HCT116 (cell line): Measurements from ENCODE around the gene DAGLB. TPM values are rescaled to one million over a fixed set of nuclear protein-coding genes. Genes with fewer than 3 reads are reported as not detected.

Source experiments
- ATAC-seq: fragments of 200-7000 bp; cut with Tn5 transposase; 2 replicates; pipeline ENCODE4 v1.9.1; 2020; ENCODE audit warnings: mild to moderate bottlenecking, moderate library complexity
- BruUV-seq: library from RNA; stranded (reverse); fragments of 400-500 nt; replicated peaks from 2 replicates; lab custom pipeline; 2021; lab: Mats Ljungman, UMichigan
- CTCF ChIA-PET: fragments of 300-600 bp; sonication (Branson Sonifier 250); formaldehyde crosslinking; loops from one replicate; lab custom pipeline; 2021; ENCODE audit warnings: antibody characterized with exemption; lab: Charles Lee
- POLR2A ChIA-PET: fragments of 300-600, 350-600 bp; sonication (Branson Sonifier 250); formaldehyde crosslinking; loops from one replicate; lab custom pipeline; 2021; ENCODE audit warnings: antibody characterized with exemption; lab: Charles Lee
- RAD21 ChIA-PET, 2 experiments: fragments of 300-600 bp; sonication (Branson Sonifier 250); formaldehyde crosslinking; loops; one replicate each; lab custom pipeline; 2023; ENCODE audit warnings: low total read pairs in 2 of 2; ENCODE audit not compliant: uncharacterized antibody in 2 of 2, unreplicated experiment in 2 of 2, low non-redundant PET in 1 of 2; lab: Charles Lee
- DNase-seq: peaks from one replicate; pipeline ENCODE4 v3.0.0-alpha.2; 2010; ENCODE audit warnings: low read depth, low spot score
- H2AFZ ChIP-seq: fragments of 200-600 bp; shearing (Covaris generic), sonication (generic); 2 replicates; pipeline ENCODE4 v1.6.1; 2017; ENCODE audit warnings: low read depth, mixed run types, mixed read lengths, antibody characterized with exemption, low read length; ENCODE audit not compliant: poor library complexity, severe bottlenecking
- H3K27ac ChIP-seq: 2 replicates; pipeline ENCODE4 v1.5.1; 2012; ENCODE audit warnings: low read depth, low read length
- H3K27me3 ChIP-seq: fragments of 200-600 bp; sonication (generic); 2 replicates; pipeline ENCODE4 v1.6.1; 2016; ENCODE audit warnings: mixed run types, low read length, mixed read lengths; ENCODE audit not compliant: insufficient read depth
- H3K36me3 ChIP-seq, 2 experiments: fragments of 200-500 bp in 1 of 2; fragments of 200-600 bp in 1 of 2; sonication (Bioruptor generic) in 1 of 2; sonication (generic) in 1 of 2; 2 replicates each; pipeline versions ENCODE4 v1.5.1 to v1.6.1; 2014 to 2016; ENCODE audit warnings: low read length in 2 of 2, inconsistent platforms in 1 of 2, mixed read lengths in 1 of 2, mixed run types in 1 of 2; ENCODE audit not compliant: insufficient read depth in 2 of 2, control insufficient read depth in 1 of 2
- H3K4me1 ChIP-seq, 2 experiments: fragments of 200-600 bp in 1 of 2; sonication (generic) in 1 of 2; 2 replicates each; pipeline versions ENCODE4 v1.5.1 to v1.6.1; 2012 to 2017; ENCODE audit warnings: low read length in 2 of 2, inconsistent platforms in 1 of 2, mild to moderate bottlenecking in 1 of 2, mixed read lengths in 1 of 2, mixed run types in 1 of 2, moderate library complexity in 1 of 2; ENCODE audit not compliant: insufficient read depth in 2 of 2, control insufficient read depth in 1 of 2
- H3K4me2 ChIP-seq: fragments of 200-600 bp; sonication (generic); 2 replicates; pipeline ENCODE4 v1.6.1; 2017; ENCODE audit warnings: mixed run types, low read length, mixed read lengths
- H3K4me3 ChIP-seq, 2 experiments: fragments of 200-600 bp in 1 of 2; sonication (generic) in 1 of 2; replicated peaks in 1 of 2; 2 replicates each; pipeline ENCODE4 v1.5.1; 2011 to 2016; ENCODE audit warnings: low read length in 2 of 2, control low read depth in 1 of 2, low read depth in 1 of 2, mild to moderate bottlenecking in 1 of 2, mixed read lengths in 1 of 2, mixed run types in 1 of 2
- H3K79me2 ChIP-seq: fragments of 200-600 bp; sonication (generic); 2 replicates; pipeline ENCODE4 v1.6.1; 2017; ENCODE audit warnings: mild to moderate bottlenecking, mixed run types, low read length, moderate library complexity, mixed read lengths; ENCODE audit not compliant: insufficient read depth
- H3K9ac ChIP-seq: fragments of 200-600 bp; sonication (generic); 2 replicates; pipeline ENCODE4 v1.6.1; 2016; ENCODE audit warnings: low read length, mixed read lengths
- H3K9me2 ChIP-seq: fragments of 200-600 bp; sonication (generic), shearing (Covaris generic); 2 replicates; pipeline ENCODE4 v1.6.1; 2017; ENCODE audit warnings: mixed run types, mild to moderate bottlenecking, moderate library complexity; ENCODE audit not compliant: insufficient read depth
- H3K9me3 ChIP-seq, 2 experiments: fragments of 200-500 bp in 1 of 2; fragments of 200-600 bp in 1 of 2; sonication (Bioruptor generic) in 1 of 2; sonication (generic) in 1 of 2; 2 replicates each; pipeline ENCODE4 v1.6.1; 2014 to 2017; ENCODE audit warnings: low read length in 2 of 2, mixed read lengths in 2 of 2, inconsistent platforms in 1 of 2, low read depth in 1 of 2, mild to moderate bottlenecking in 1 of 2, mixed run types in 1 of 2, moderate library complexity in 1 of 2; ENCODE audit not compliant: control insufficient read depth in 1 of 2, insufficient read depth in 1 of 2
- H4K20me1 ChIP-seq: fragments of 200-600 bp; sonication (generic), shearing (Covaris generic); 2 replicates; pipeline ENCODE4 v1.6.1; 2017; ENCODE audit warnings: mixed run types, mild to moderate bottlenecking, moderate library complexity; ENCODE audit not compliant: insufficient read depth
- CBX3 ChIP-seq: IDR thresholded peaks from 2 replicates; pipeline ENCODE4 v1.6.1; 2012; ENCODE audit warnings: low read depth
- CEBPB ChIP-seq: IDR thresholded peaks from 2 replicates; pipeline ENCODE4 v1.6.1; 2012; ENCODE audit warnings: low read depth
- EGR1 ChIP-seq: IDR thresholded peaks from 2 replicates; pipeline ENCODE4 v1.6.1; 2012; ENCODE audit warnings: low read depth
- ELF1 ChIP-seq: IDR thresholded peaks from 2 replicates; pipeline ENCODE4 v1.6.1; 2012; ENCODE audit warnings: low read depth, borderline replicate concordance
- EZH2 ChIP-seq: fragments of 200-600 bp; sonication (generic); IDR thresholded peaks from 2 replicates; pipeline ENCODE4 v1.6.1; 2017; ENCODE audit warnings: antibody characterized with exemption, mixed run types
- FOSL1 ChIP-seq: IDR thresholded peaks from 2 replicates; pipeline ENCODE4 v1.6.1; 2012; ENCODE audit warnings: low read depth
- JUND ChIP-seq: IDR thresholded peaks from 2 replicates; pipeline ENCODE4 v1.6.1; 2012
- POLR2A ChIP-seq: IDR thresholded peaks from 2 replicates; pipeline ENCODE4 v1.7.0; 2011; ENCODE audit warnings: borderline replicate concordance; ENCODE audit not compliant: insufficient read depth, insufficient read length; ENCODE audit errors: extremely low read depth
- POLR2AphosphoS5 ChIP-seq: IDR thresholded peaks from 2 replicates; pipeline ENCODE4 v1.6.1; 2011; ENCODE audit warnings: mild to moderate bottlenecking, low read depth, low read length, moderate library complexity
- RAD21 ChIP-seq: IDR thresholded peaks from 2 replicates; pipeline ENCODE4 v1.6.1; 2012; ENCODE audit warnings: low read depth, mild to moderate bottlenecking
- SIN3A ChIP-seq: IDR thresholded peaks from 2 replicates; pipeline ENCODE4 v1.6.1; 2012; ENCODE audit warnings: low read depth
- SP1 ChIP-seq: IDR thresholded peaks from 2 replicates; pipeline ENCODE4 v1.6.1; 2012; ENCODE audit warnings: low read depth
- SRF ChIP-seq: IDR thresholded peaks from 2 replicates; pipeline ENCODE4 v1.6.1; 2012; ENCODE audit warnings: low read depth
- TCF7L2 ChIP-seq: IDR thresholded peaks from 2 replicates; pipeline ENCODE4 v1.7.0; 2011; ENCODE audit warnings: borderline replicate concordance, inconsistent platforms; ENCODE audit not compliant: insufficient read depth, insufficient read length; ENCODE audit errors: extremely low read depth
- YY1 ChIP-seq: IDR thresholded peaks from 2 replicates; pipeline ENCODE4 v1.6.1; 2011; ENCODE audit warnings: low read length, low read depth, moderate library complexity, mild to moderate bottlenecking; ENCODE audit not compliant: insufficient replicate concordance; ENCODE audit errors: extremely low read depth
- ZFX ChIP-seq: fragments of 450-650 bp; IDR thresholded peaks from 2 replicates; pipeline ENCODE4 v1.6.1; 2017
- intact Hi-C: fragments of 100-400 bp; cut with micrococcal nuclease; formaldehyde crosslinking; loops from 2 replicates; pipeline ENCODE4 v1.10.0; 2022
- total RNA-seq: library from RNA; stranded (reverse); gene quantifications from one replicate; pipeline ENCODE4 v1.2.1, GENCODE V29; 2021; ENCODE audit not compliant: unreplicated experiment
- TF ChIP-seq, protein P1 (sequence below): IDR thresholded peaks from 2 replicates; pipeline ENCODE4 v1.6.1; 2012
- TF ChIP-seq, protein P2 (sequence below): IDR thresholded peaks from 2 replicates; pipeline ENCODE4 v1.6.1; 2012
- TF ChIP-seq, protein P3 (sequence below): IDR thresholded peaks from 2 replicates; pipeline ENCODE4 v1.6.1; 2012; ENCODE audit warnings: low read depth
- TF ChIP-seq, protein P4 (sequence below), 3 experiments: fragments of 200-600 bp in 1 of 3; sonication (generic) in 1 of 3; IDR thresholded peaks in 2 of 3; conservative IDR thresholded peaks in 1 of 3; 2 replicates each; pipeline ENCODE4 v1.5.1; 2012 to 2017; ENCODE audit warnings: low read depth in 2 of 3, low read length in 2 of 3, antibody characterized with exemption in 1 of 3, borderline replicate concordance in 1 of 3, control low read depth in 1 of 3, mild to moderate bottlenecking in 1 of 3, mixed read lengths in 1 of 3, mixed run types in 1 of 3, moderate library complexity in 1 of 3; ENCODE audit not compliant: insufficient read depth in 1 of 3

The DAGLB gene
- total RNA-seq, 1 experiment from 2014 or later: 30.2 TPM

DNA sequence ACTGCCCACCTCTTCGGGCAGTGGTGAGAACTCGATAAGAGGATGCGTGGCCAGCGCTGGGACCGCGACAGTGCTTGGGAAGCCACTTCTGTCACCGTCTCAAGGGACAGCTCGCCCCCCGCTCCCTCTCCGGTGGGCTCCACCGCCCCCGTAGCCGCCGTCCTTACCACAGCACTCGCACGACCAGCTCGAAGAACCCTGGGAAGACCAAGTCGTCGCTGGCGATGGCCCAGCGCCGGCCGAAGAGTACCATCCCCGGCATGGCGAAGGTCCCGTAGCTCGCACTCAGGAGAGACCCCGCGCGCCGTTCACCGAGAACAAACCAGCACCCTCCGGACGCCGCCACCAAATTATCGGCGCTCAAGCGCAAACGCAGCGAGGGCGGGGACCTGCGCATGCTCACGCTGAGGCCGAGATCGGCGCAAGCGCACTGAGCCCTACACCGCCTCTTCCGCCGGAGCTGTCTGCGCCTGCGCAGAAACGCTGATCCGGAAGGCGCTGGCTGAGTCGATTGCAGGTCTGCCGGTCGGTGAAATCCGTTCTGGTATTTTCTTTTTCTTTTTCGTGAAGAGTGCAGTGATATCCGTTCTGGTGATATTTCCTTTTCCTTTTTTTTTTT is at the start of gene DAGLB (continued):
- TF ChIP-seq TCF7L2: peak; percentile 10

DNA sequence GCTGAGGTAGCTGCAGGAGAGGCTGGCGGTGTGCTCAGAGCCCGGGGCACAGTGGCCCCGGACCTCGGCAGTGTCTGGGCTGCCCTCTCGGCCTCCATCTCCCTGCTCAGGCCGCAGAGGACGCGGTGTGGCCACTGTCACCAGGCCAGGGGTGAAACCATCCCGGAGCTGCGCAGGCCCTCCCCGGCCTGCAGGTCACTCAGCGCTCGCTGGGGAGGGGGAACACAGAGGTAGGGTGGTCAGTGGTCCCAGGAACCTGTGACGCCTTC is 49.8 kb upstream of the DAGLB start:
- DNase-seq (no peak), ATAC-seq (no peak)
- Histone ChIP-seq H3K4me2 (no peak overlapping the region), H3K36me3 (no peaks in the 10 kb centered on the region), H3K27me3 (no peaks in the 10 kb centered on the region), H3K4me3 (no peak overlapping the region), H3K9me2 (no peaks in the 10 kb centered on the region), H3K27ac (no peak overlapping the region), H3K9ac (no peak overlapping the region), H4K20me1 (no peaks in the 10 kb centered on the region), H2AFZ (no peak overlapping the region), H3K4me1 (no peaks in the 10 kb centered on the region), H3K9me3 (no peaks in the 10 kb centered on the region), H3K79me2 (no peaks in the 10 kb centered on the region)
- RAD21 ChIA-PET: no interaction called here
- no TSS peak for BruUV-seq
- CTCF ChIA-PET: no interaction called here
- POLR2A ChIA-PET: no interaction called here
- intact Hi-C loops: no loop called here
- TF ChIP-seq CEBPB: no peak
- no peak for TF ChIP-seq POLR2A
- no peak for TF ChIP-seq ZFX
- no peak for TF ChIP-seq ELF1
- TF ChIP-seq SRF: no peak
- TF ChIP-seq, protein P1, sequence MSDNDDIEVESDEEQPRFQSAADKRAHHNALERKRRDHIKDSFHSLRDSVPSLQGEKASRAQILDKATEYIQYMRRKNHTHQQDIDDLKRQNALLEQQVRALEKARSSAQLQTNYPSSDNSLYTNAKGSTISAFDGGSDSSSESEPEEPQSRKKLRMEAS: no peak
- no peak for TF ChIP-seq CBX3
- TF ChIP-seq SIN3A: no peak
- no peak for TF ChIP-seq YY1
- TF ChIP-seq EZH2: no peak
- TF ChIP-seq, protein P2, sequence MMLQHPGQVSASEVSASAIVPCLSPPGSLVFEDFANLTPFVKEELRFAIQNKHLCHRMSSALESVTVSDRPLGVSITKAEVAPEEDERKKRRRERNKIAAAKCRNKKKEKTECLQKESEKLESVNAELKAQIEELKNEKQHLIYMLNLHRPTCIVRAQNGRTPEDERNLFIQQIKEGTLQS: no peak
- TF ChIP-seq JUND: no peak
- TF ChIP-seq POLR2AphosphoS5: no peak
- TF ChIP-seq EGR1: no peak
- no peak for TF ChIP-seq FOSL1
- TF ChIP-seq, protein P3, sequence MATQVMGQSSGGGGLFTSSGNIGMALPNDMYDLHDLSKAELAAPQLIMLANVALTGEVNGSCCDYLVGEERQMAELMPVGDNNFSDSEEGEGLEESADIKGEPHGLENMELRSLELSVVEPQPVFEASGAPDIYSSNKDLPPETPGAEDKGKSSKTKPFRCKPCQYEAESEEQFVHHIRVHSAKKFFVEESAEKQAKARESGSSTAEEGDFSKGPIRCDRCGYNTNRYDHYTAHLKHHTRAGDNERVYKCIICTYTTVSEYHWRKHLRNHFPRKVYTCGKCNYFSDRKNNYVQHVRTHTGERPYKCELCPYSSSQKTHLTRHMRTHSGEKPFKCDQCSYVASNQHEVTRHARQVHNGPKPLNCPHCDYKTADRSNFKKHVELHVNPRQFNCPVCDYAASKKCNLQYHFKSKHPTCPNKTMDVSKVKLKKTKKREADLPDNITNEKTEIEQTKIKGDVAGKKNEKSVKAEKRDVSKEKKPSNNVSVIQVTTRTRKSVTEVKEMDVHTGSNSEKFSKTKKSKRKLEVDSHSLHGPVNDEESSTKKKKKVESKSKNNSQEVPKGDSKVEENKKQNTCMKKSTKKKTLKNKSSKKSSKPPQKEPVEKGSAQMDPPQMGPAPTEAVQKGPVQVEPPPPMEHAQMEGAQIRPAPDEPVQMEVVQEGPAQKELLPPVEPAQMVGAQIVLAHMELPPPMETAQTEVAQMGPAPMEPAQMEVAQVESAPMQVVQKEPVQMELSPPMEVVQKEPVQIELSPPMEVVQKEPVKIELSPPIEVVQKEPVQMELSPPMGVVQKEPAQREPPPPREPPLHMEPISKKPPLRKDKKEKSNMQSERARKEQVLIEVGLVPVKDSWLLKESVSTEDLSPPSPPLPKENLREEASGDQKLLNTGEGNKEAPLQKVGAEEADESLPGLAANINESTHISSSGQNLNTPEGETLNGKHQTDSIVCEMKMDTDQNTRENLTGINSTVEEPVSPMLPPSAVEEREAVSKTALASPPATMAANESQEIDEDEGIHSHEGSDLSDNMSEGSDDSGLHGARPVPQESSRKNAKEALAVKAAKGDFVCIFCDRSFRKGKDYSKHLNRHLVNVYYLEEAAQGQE: no peak
- TF ChIP-seq TCF7L2: no peak
- TF ChIP-seq SP1: no peak
- no peak for TF ChIP-seq RAD21
- TF ChIP-seq, protein P4, sequence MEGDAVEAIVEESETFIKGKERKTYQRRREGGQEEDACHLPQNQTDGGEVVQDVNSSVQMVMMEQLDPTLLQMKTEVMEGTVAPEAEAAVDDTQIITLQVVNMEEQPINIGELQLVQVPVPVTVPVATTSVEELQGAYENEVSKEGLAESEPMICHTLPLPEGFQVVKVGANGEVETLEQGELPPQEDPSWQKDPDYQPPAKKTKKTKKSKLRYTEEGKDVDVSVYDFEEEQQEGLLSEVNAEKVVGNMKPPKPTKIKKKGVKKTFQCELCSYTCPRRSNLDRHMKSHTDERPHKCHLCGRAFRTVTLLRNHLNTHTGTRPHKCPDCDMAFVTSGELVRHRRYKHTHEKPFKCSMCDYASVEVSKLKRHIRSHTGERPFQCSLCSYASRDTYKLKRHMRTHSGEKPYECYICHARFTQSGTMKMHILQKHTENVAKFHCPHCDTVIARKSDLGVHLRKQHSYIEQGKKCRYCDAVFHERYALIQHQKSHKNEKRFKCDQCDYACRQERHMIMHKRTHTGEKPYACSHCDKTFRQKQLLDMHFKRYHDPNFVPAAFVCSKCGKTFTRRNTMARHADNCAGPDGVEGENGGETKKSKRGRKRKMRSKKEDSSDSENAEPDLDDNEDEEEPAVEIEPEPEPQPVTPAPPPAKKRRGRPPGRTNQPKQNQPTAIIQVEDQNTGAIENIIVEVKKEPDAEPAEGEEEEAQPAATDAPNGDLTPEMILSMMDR (IDR thresholded peaks at IDR 0.05 in 2 of 3, conservative IDR thresholded peaks at IDR 0.05 in 1 of 3; ENCODE audit: borderline replicate concordance in 1 of 3, insufficient read depth in 1 of 3, low read depth in 2 of 3, low read length in 2 of 3): no peak
